ENCODE data around the gene BANF1.
"Not testable (repeated sequence)": the region's sequence is repeated elsewhere in the genome, so short reads cannot be mapped to it uniquely, and the experiment has no call there.

DNA sequence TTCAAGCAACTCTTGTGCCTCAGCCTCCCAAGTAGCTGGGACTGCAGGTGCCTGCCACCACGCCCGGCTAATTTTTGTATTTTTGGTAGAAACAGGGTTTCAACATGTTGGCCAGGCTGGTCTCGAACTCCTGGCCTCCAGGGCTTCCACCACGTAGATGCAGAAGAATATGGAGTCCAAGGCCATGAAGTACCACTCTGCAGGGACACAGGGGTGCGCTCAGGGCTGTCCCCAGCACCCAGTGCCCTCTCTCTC, 20.8 kb downstream of the BANF1 start:
- TF ChIP-seq, protein P1, sequence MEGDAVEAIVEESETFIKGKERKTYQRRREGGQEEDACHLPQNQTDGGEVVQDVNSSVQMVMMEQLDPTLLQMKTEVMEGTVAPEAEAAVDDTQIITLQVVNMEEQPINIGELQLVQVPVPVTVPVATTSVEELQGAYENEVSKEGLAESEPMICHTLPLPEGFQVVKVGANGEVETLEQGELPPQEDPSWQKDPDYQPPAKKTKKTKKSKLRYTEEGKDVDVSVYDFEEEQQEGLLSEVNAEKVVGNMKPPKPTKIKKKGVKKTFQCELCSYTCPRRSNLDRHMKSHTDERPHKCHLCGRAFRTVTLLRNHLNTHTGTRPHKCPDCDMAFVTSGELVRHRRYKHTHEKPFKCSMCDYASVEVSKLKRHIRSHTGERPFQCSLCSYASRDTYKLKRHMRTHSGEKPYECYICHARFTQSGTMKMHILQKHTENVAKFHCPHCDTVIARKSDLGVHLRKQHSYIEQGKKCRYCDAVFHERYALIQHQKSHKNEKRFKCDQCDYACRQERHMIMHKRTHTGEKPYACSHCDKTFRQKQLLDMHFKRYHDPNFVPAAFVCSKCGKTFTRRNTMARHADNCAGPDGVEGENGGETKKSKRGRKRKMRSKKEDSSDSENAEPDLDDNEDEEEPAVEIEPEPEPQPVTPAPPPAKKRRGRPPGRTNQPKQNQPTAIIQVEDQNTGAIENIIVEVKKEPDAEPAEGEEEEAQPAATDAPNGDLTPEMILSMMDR (IDR thresholded peaks at IDR 0.05), result not testable (repeated sequence)
- not testable (repeated sequence) for TF ChIP-seq POLR2A (IDR thresholded peaks at IDR 0.05)

Measured in right lobe of liver (tissue), 4 donors.